Measurements from ENCODE around the gene SLC4A4.

- TF ChIP-seq POLR2A (IDR thresholded peaks at IDR 0.05), result no peak
- TF ChIP-seq CTCF (IDR thresholded peaks at IDR 0.05 in 4 of 5, conservative IDR thresholded peaks at IDR 0.05 in 1 of 5), result no peak
Observed at GRCh38 chr4:71449040-71449439, 110.2 kb downstream of the SLC4A4 start.

Measured in gastrocnemius medialis (tissue), 4 donors.